ENCODE measurements around the gene DCDC1.
A peak's percentile ranks its signal among the peaks of the same experiment; 100 is the strongest.
"Not testable (repeated sequence)": the region's sequence is repeated elsewhere in the genome, so short reads cannot be mapped to it uniquely, and the experiment has no call there.

Gene DCDC1

GRCh38 chr11:30990625-30991296, 378.8 kb downstream of the DCDC1 start:
- DNase-seq (ENCODE audit: low spot score), result no peak

- DNase-seq (ENCODE audit: low spot score), result no peak
Observed at GRCh38 chr11:30987819-30988218, 381.7 kb downstream of the DCDC1 start.

- DNase-seq (ENCODE audit: low spot score), result no peak
Observed at GRCh38 chr11:30985536-30985935, 384.0 kb downstream of the DCDC1 start.

GRCh38 chr11:30984827-30985226, 384.7 kb downstream of the DCDC1 start:
- DNase-seq (ENCODE audit: low spot score), result no peak

GRCh38 chr11:30984442-30984816, 385.1 kb downstream of the DCDC1 start:
- DNase-seq (ENCODE audit: low spot score), result no peak

GRCh38 chr11:30983776-30984441, 385.6 kb downstream of the DCDC1 start:
- DNase-seq (ENCODE audit: low spot score), result no peak

- DNase-seq (ENCODE audit: low spot score), result no peak
Observed at GRCh38 chr11:30983143-30983542, 386.4 kb downstream of the DCDC1 start.

- DNase-seq (ENCODE audit: low spot score), result no peak
Observed at GRCh38 chr11:30967579-30967978, 402.0 kb downstream of the DCDC1 start.

- DNase-seq (ENCODE audit: low spot score), result peak; percentile 0
Observed at GRCh38 chr11:30960387-30960992, 409.0 kb downstream of the DCDC1 start.

- DNase-seq (ENCODE audit: low spot score), result no peak
Observed at GRCh38 chr11:30956751-30957150, 412.8 kb downstream of the DCDC1 start.

- no peak for DNase-seq (ENCODE audit: low spot score)
Observed at GRCh38 chr11:30949838-30950237, 419.7 kb downstream of the DCDC1 start.

GRCh38 chr11:30947715-30948114, 421.8 kb downstream of the DCDC1 start:
- not testable (repeated sequence) for DNase-seq (ENCODE audit: low spot score)

GRCh38 chr11:30938810-30939209, 430.7 kb downstream of the DCDC1 start:
- DNase-seq (ENCODE audit: low spot score), result no peak

GRCh38 chr11:30938171-30938570, 431.4 kb downstream of the DCDC1 start:
- DNase-seq (ENCODE audit: low spot score), result no peak

GRCh38 chr11:30936491-30936890, 433.0 kb downstream of the DCDC1 start:
- DNase-seq (ENCODE audit: low spot score), result no peak

- DNase-seq (ENCODE audit: low spot score), result no peak
Observed at GRCh38 chr11:30935861-30936260, 433.7 kb downstream of the DCDC1 start.

GRCh38 chr11:30926130-30926529, 443.4 kb downstream of the DCDC1 start:
- DNase-seq (ENCODE audit: low spot score), result no peak

GRCh38 chr11:30921811-30922210, 447.7 kb downstream of the DCDC1 start:
- DNase-seq (ENCODE audit: low spot score), result no peak

- no peak for DNase-seq (ENCODE audit: low spot score)
Observed at GRCh38 chr11:30919389-30920152, 450.0 kb downstream of the DCDC1 start.

- DNase-seq (ENCODE audit: low spot score), result no peak
Observed at GRCh38 chr11:30917859-30918478, 451.6 kb downstream of the DCDC1 start.

- no peak for DNase-seq (ENCODE audit: low spot score)
Observed at GRCh38 chr11:30917266-30917665, 452.3 kb downstream of the DCDC1 start.

GRCh38 chr11:30916764-30917163, 452.8 kb downstream of the DCDC1 start:
- DNase-seq (ENCODE audit: low spot score), result no peak

Data from hepatic stellate cell (primary cell).